ENCODE measurements around the gene KDM4B.
"Not testable (repeated sequence)": the region's sequence is repeated elsewhere in the genome, so short reads cannot be mapped to it uniquely, and the experiment has no call there.

Gene KDM4B

DNA sequence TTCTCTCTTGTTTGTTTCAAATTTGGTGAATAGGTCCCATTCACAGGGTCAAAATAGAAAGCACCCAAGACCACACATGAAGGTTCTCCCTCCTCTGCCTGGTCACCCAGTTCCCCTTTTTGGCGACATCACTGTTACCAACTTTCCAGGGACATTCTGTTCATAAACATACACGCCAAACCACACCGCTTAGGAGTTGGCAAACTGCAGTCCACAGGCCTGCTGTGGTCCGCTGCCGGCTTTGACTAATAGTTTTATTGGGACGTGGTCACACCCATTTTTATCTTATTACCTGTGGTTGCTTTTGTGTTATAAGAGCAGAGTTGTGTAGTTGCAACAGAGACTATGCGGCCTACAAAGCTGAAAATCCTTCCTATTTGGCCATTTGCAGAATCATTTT, 35.4 kb upstream of the KDM4B start:
- TF ChIP-seq, protein P1, sequence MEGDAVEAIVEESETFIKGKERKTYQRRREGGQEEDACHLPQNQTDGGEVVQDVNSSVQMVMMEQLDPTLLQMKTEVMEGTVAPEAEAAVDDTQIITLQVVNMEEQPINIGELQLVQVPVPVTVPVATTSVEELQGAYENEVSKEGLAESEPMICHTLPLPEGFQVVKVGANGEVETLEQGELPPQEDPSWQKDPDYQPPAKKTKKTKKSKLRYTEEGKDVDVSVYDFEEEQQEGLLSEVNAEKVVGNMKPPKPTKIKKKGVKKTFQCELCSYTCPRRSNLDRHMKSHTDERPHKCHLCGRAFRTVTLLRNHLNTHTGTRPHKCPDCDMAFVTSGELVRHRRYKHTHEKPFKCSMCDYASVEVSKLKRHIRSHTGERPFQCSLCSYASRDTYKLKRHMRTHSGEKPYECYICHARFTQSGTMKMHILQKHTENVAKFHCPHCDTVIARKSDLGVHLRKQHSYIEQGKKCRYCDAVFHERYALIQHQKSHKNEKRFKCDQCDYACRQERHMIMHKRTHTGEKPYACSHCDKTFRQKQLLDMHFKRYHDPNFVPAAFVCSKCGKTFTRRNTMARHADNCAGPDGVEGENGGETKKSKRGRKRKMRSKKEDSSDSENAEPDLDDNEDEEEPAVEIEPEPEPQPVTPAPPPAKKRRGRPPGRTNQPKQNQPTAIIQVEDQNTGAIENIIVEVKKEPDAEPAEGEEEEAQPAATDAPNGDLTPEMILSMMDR (conservative IDR thresholded peaks at IDR 0.05; ENCODE audit: low read depth, low read length) = no peak
- no peak overlapping the region for H3K4me3 ChIP-seq (ENCODE audit: low read depth, low read length)
- DNase-seq (ENCODE audit: low read depth) = peak; percentile 23

DNA sequence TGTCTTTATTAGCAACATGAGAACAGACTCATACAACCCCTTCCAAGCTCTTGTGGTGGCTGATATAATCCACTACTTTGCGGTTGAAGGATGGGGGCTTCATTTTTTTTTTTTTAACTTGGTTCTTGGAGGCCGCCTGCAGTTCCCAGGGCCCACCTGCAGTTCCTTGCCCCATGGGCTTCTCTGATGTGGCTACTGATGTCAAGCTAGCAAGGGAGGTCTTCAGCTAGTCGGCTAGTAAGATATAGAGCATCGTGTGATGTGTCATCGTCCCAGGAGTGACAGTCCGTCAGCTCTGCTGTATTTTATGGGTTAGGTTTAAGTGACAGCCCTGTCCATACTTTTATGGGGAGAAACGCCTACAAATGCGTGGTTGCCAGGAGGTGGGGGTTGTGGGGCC, 33.5 kb upstream of the KDM4B start:
- no peak overlapping the region for H3K4me3 ChIP-seq (ENCODE audit: low read depth, low read length)
- DNase-seq (ENCODE audit: low read depth) = no peak
- TF ChIP-seq, protein P1 (conservative IDR thresholded peaks at IDR 0.05; ENCODE audit: low read depth, low read length) = no peak

DNA sequence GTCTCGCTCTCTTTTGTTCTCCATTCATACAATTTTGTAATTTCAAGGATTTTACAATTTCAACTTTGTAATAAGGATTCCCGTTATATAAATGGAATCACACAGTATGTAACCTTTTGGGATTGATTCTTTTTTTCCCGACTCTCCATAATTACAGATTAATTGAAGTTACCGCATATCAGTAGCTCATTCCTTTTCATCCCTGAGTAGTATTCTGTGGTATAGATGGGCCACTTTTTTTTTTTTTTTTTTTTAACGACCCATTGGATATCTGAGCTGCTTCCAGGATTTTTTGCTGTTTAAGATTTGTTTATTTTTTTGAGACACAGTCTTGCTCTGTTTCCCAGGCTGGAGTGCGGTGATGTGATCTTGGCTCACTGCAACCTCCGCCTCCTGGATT, 31.9 kb upstream of the KDM4B start:
- TF ChIP-seq, protein P1 (conservative IDR thresholded peaks at IDR 0.05; ENCODE audit: low read depth, low read length) = no peak

DNA sequence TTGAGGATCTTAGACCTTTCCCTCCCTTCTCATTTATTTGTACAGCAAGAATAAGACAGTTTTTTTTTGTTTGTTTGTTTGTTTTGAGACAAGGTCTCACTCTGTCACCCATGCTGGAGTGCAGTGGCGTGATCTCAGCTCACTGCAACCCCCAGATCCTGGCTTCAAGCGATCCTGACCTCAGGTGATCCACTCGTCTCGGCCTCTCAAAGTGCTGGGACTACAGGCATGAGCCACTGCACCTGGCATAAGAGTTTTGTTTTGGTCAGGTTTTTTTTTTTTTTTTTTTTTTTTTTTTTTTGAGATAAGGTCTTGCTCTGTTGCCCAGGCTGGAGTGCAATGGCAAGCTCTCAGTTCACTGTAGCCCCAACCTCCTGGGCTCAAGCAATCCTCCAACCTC, 30.5 kb upstream of the KDM4B start:
- not testable (repeated sequence) for H3K4me3 ChIP-seq (ENCODE audit: low read depth, low read length); DNase-seq (ENCODE audit: low read depth)

More for the DNA sequence above, 31.9 kb upstream of the KDM4B start:
- no peak overlapping the region for H3K4me3 ChIP-seq (ENCODE audit: low read depth, low read length)
- no peak for DNase-seq (ENCODE audit: low read depth)

DNA sequence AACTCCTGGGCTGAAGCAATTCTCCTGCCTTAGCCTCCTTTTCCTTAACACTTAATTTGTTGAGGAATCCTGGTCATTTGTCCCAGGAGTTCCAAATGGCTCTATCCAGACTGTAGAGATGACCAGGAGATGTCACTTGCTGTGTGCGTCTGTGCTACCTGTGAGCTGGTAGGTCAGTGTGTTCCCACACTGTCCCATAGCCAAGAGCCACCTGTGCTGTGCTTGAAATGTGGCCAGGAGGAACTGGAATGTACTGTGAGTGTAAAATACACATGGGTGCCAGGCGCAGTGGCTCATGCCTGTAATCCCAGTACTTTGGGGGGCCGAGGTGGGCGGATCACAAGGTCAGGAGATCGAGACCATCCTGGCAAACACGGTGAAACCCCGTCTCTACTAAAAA, 29.4 kb upstream of the KDM4B start:
- DNase-seq (ENCODE audit: low read depth) = no peak
- TF ChIP-seq, protein P1 (conservative IDR thresholded peaks at IDR 0.05; ENCODE audit: low read depth, low read length) = no peak
- H3K4me3 ChIP-seq (ENCODE audit: low read depth, low read length) = no peak overlapping the region

DNA sequence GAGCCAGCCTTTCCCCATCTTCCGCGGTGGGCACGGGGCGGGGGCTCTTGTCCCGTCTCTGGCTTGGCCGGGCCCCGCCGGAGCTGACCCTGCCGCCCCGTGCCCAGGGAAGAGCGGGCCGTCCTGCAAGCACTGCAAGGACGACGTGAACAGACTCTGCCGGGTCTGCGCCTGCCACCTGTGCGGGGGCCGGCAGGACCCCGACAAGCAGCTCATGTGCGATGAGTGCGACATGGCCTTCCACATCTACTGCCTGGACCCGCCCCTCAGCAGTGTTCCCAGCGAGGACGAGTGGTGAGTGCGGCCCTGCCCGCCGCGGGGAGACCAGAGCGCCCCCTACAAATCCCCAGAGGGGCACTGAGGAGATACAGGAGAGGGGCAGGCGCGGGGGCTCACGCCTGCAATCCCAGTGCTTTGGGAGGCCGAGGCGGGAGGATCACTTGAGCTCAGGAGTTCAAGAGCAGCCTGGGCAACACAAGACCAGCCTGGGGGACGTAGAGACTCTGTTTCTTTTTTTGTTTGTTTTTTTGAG, 27.2 kb upstream of the KDM4B start:
- not testable (repeated sequence) for H3K4me3 ChIP-seq (ENCODE audit: low read depth, low read length); DNase-seq (ENCODE audit: low read depth)

DNA sequence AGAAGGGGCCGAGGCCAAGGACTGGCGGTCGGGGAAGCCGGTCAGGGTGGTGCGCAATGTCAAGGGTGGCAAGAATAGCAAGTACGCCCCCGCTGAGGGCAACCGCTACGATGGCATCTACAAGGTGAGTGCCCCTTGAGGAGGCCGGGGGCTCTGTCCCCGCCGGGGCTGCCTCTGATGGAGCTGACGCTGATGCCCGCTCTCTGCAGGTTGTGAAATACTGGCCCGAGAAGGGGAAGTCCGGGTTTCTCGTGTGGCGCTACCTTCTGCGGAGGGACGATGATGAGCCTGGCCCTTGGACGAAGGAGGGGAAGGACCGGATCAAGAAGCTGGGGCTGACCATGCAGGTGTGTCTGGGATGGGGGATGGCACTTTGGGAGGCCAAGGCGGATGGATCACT, 18.3 kb upstream of the KDM4B start:
- H3K4me3 ChIP-seq (ENCODE audit: low read depth, low read length); DNase-seq (ENCODE audit: low read depth): not testable (repeated sequence)

DNA sequence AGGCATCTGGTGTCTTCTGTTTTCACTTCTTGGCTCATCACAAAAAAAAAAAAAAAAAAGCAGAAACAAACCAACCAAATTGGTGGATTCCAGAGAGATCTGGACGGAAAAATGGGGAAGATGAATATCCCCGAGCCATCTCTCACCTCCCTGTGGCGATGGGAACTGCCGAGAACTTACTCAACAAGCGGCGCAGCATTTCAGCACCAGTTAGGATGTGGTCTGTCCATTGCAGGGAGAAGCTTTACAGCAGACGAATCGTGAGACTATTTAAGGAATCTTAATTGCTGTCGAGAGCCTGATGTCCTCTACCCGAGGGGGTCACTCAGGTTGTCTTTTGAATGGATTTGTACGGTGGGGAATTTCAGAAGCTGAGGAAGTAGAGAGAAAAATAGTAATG, 17.3 kb upstream of the KDM4B start:
- H3K4me3 ChIP-seq (ENCODE audit: low read depth, low read length) = no peak overlapping the region
- TF ChIP-seq, protein P1 (conservative IDR thresholded peaks at IDR 0.05; ENCODE audit: low read depth, low read length) = no peak
- DNase-seq (ENCODE audit: low read depth) = no peak

DNA sequence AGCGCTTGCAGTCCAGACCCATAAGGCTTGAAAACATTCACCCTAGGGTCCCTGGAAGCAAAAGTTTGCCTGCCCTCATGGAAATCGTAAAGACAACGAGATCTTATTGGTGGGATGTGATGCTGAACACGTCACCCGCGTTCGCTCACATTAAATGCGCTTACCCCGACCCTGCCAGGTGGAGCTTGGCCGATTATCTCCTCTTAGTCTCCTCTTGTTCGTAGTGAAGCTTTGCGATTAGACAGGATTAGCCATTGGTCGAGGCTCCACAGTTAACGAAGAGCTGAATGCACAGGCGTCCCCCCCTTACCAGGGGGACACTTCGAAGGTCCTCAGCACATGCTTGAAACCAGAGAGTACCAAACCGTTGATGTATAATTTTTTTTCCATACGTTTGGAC, 16.0 kb upstream of the KDM4B start:
- DNase-seq (ENCODE audit: low read depth) = no peak
- no peak overlapping the region for H3K4me3 ChIP-seq (ENCODE audit: low read depth, low read length)
- TF ChIP-seq, protein P1 (conservative IDR thresholded peaks at IDR 0.05; ENCODE audit: low read depth, low read length) = no peak

DNA sequence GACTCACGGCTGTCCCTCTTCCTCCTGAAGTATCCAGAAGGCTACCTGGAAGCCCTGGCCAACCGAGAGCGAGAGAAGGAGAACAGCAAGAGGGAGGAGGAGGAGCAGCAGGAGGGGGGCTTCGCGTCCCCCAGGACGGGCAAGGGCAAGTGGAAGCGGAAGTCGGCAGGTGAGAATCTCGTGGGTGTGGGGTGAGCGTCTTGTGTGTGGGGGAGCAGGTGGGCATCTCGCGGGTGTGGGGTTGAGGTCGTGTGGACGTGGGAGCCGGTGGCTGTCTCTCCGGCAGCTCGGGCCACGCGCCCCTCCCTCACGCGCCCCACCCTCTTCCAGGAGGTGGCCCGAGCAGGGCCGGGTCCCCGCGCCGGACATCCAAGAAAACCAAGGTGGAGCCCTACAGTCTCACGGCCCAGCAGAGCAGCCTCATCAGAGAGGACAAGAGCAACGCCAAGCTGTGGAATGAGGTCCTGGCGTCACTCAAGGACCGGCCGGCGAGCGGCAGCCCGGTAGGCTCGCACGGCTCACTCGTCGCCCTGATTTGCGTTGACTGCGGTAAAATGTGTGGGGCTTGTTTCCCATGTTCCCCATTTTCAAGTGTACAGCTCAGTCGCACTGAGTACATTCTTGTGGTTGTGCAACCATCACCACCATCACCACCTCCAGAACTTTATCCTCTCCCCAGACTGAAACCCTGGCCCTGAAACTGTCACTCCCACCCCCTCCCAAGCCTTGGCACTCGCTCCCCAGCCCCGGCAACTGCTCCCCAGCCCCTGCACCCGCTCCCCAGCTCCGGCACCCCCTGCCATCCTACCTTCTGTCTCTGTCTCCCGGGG, 14.4 kb upstream of the KDM4B start:
- peak; percentile 29 for DNase-seq (ENCODE audit: low read depth)
- H3K4me3 ChIP-seq (ENCODE audit: low read depth, low read length) = not testable (repeated sequence)

Data from choroid plexus epithelial cell (primary cell).